ENCODE data around the gene BTG4.
A peak's percentile ranks its signal among the peaks of the same experiment; 100 is the strongest.

BTG4 gene

DNA sequence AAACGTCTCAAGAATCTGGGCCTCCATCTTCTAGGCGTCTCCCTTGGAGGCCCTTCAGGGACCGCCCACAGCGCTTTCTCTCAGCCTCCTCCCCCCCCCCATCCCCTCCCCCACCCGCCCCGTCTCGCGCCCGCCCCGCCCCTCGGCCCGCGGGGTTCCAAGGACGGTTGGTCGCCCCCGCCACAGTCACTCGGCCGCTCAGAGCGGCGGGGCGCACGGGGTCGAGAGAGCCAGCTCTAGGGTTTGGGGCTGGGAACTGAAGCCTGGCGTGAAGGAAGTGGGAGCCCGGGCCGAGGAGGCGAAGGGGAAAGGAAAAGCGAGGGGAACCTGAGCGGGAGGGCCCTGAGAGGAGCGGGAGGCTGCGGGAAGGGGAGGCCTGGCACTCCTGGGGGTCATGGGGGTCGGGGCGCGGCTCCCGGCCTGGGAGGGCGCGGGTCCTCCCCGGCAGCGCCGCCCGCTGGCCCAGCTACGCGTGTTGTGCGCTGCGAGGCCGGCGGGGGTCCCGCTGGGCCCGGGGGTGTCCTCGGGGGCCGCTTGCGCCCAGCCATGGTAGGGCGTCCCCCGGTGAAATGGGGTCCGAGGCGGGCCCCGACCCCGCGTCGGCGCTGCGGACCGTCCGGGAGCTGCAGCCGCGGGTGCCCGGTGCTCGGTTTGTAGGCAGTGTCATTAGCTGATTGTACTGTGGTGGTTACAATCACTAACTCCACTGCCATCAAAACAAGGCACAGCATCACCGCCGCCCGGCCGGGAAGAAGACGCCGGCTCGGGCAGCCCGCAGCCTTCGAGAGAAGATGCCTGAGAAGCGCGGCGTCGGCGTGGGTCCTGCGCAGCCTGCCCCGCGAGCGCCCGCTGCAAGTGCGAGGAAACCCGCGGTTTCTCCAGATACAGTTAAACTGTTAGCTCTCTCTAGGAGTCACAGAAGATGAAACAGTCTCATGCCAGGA, at the start of gene BTG4:
Gene BTG4, minus strand, starts transcription at position 91 of the 944 bp plus-strand sequence. CDS start 13,610 bp downstream, outside the sequence.
- DNase-seq: peak in 1 of 2 donors; percentile 23

DNA sequence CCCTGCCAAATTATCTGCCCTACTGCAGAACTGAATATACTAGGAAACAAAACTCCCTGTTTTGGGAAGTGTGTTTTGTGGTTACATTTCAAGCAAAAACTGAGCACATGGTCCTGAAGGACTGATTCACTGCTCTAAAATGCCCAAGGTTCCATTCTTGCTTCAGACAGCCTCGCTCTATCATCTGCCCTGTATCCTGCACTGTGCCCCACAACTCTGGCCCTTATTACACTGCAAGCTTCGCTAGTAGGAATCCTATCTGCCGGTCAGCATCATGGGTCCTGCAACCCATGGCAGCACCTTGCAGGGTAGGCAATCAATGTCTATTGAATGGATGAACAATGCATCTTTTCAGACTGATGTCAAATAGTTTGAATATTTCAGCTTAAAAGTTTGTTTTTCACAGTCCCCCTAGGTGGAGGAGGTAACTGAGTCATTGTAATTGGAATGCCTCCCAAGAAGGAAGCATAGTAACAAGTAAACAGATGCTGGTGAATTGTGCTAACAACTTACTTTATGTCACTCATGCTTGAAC, 49.7 kb upstream of the BTG4 start:
- no peak for DNase-seq

DNA sequence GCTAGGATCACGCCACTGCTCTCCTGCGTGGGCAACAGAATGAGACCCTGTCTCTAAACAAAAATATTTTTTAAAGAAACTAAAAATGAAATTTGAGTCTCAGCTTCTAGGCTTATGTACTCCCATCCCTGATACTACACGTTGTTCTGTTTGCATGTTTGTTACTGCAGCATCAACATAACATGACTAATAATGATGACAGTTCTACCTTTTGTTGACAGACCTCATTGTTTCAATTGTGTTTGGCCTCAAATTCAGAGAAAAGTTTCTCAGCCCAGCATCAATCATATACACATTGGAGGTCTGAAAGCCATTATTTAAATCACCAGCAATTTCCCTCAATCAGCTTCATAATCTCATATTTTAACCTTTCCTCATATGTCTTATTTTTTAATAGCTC, 49.1 kb upstream of the BTG4 start:
- DNase-seq: no peak

GRCh38 chr11:111560800-111561199, 48.6 kb upstream of the BTG4 start:
- DNase-seq: no peak

GRCh38 chr11:111559800-111560464, 47.7 kb upstream of the BTG4 start:
- no peak for DNase-seq

DNA sequence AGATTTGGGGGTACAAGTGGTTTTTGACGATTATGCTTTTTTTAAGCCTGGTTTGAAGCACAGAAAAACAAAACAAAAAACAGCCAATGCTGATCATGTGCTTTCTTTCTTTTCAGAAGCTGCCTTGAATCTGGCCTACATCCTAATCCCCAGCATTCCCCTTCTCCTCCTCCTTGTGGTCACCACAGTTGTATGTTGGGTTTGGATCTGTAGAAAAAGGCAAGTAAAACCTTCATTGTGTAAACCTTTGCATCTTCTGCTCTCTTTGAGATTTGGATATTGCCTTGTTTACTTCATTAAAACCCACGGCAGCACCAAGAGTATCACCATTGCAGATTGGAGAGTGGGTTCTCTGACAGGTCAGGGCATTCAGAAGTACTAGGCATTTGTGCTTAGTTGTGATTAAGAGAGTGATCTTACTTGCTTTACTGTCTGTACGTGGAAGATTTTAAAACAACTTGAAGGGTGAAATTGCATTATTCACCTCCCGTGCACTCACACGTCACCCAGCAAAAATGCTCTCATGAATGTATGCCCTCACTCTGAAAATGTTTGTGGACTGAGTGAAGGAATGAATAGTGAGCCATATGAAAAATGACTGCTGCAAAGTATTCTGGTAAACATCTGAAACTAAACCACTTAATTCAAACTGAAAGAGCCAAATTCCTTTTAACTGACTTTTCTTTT, 45.4 kb upstream of the BTG4 start:
- DNase-seq: no peak

DNA sequence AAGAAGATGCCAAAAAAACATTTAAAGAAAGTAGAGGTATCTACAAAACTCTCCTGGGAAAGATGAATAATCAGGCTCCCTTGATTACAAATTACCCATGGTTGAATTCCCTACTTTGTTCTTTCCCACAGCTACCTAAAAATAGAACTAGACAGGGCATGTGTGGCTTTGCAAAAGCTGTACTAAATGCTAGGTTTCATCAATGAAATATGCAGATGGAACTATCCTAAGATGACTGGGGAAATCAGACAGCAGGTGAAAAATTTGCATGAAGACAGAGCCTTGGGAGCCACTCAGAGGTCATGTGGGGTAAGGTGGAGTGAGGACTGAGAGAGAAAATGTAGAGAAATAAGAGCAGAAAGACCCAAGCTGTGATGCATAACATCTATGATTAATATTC, 43.1 kb upstream of the BTG4 start:
- no peak for DNase-seq

- no peak for DNase-seq
Measured at GRCh38 chr11:111554532-111554931, 42.3 kb upstream of the BTG4 start.

DNA sequence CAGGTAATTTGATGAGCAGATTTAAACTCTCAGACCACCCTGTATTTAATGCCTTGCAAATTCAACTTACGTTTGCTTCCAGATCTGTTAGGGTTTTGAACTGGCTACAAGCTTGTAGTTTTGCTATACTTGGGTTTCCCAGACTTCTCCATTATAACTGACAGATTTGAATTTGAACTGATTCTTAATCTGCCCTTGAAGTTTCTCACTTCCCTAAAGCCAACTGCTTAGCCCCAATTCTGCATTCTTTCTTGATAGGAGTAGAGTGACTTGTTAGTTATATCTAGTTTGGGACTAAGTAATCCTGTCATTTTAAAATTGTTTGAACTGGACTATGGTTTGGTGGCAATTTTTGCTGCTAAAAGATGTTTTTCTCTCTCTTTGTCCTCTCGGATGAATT, 38.1 kb upstream of the BTG4 start:
- no peak for DNase-seq

GRCh38 chr11:111549869-111550203, 37.6 kb upstream of the BTG4 start:
- DNase-seq: no peak

DNA sequence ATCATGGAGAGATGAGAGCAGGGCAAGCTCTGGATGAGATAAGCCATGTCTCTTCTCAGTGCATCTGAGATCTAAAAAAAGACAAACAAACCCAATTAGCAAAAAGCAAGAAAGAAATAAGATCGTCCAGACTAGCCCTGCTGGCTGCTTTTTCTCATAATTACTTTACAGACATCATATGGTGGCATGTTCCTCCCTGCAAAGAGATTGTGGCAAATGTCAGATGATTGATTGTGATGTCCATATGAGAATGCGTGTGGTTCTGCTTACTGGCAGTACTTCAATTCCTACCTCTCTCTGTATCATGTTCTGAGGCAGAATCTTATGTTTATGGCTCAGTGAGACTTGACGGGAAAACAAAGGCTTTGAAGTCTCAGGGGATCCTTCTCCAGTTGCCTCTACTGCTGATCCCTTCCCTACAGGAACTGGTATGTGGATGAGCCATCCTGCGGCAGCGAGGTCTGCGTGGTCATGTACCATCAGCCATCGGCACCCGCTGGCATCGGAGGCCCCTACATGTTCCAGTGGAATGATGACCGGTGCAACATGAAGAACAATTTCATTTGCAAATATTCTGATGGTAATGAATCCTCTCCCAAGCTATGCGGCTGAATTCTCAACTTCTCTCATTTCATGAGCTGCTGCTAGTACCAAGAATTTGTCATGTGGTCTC, 37.1 kb upstream of the BTG4 start:
- DNase-seq: no peak

DNA sequence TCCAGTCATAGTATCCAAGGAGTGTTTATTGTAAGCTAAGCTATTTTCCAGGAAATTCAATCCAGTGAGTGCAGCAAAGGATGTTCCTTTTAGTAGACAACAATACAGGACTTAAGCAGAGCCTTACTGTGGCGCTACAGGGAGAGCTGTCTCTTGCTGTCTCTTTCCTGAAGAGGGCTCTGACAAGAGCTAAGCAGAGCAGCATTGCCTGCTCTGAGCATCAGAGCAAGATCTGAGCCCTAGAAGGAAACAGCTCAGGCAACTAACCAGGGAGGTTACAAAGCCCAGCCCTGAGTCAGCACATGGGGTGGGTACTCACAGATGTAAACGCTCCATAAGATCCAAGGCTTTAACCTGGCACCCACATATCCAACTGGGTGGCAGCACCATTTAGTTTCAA, 36.3 kb upstream of the BTG4 start:
- no peak for DNase-seq

- DNase-seq: no peak
Measured at GRCh38 chr11:111542606-111543275, 30.6 kb upstream of the BTG4 start.

DNA sequence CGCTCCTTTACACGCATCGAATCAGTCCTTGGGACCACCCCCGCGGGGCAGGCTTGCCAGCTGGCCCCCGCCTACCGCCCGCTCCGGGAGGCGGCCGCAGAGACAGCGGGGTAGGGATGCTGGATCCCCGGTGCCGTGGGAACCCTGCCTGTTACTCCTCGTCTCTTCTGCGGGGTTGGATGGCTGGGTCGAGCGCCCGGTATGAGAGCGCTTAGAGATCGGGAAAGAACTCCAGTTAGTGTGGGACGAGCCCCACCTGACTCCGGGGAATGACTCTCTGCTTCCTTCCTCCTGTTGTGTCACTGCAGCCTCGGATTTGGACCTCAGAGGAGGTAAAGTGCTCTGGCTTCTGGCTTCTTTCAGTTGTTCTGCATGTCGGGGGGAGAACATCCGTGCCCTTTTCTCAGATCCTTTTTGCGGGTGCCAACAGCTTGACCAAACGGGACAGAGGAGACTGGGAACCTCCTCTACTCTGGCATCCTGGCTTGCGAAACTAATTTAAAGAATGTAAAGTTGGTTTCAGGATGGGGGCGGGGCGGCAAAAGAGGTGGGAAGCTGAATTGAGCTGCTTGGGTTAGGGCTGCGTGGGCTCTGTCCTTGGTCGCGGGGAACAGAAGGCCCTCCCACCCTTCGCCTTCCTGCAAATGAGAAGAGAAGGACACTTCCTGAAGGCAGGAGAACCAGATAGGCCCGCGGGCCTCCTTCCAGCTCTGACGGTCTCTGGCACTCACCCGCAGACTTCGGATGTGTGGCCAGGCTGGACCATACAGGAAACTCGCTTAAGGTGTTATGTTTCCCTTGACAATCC, 29.3 kb upstream of the BTG4 start:
- no peak for DNase-seq

GRCh38 chr11:111540937-111541253, 28.7 kb upstream of the BTG4 start:
- no peak for DNase-seq

- DNase-seq: no peak
Measured at GRCh38 chr11:111540114-111540936, 28.1 kb upstream of the BTG4 start, which contains the start of gene LAYN. Gene LAYN, plus strand, starts transcription at chr11:111540720. Its CDS starts 124 bp downstream, at chr11:111540844.

DNA sequence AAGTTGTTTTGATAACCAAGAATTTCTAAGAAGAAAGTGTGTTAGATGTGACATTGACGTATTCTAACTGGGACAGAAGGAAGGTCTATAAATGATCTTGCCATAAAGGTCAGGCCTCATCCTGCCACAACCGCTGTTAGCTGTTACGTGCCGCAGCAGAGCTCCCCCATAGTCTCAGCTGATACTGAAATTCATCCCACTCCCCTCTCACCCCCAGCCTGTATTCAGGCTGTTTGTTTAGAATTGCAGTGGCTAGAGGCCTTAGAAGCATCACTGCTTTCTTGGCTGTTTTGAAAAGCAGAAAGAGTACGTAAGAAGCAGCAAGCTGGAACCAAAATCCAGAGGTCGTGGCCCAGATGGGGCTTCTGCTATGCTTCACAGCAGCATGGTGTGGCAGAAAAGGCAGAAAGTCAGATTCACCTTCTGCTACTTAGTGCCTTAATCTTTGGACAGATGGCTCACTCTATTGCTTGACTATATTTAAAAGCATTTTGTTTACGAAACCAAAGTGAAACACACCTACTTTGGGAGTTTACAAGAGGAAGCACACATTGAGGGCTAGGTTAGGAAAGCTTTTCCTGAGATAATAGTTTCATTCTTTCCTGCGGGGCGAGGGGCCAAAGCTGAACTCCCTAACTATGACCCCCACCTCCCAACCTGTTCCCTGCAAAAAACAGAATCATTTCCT, 27.4 kb upstream of the BTG4 start:
- DNase-seq: no peak

DNA sequence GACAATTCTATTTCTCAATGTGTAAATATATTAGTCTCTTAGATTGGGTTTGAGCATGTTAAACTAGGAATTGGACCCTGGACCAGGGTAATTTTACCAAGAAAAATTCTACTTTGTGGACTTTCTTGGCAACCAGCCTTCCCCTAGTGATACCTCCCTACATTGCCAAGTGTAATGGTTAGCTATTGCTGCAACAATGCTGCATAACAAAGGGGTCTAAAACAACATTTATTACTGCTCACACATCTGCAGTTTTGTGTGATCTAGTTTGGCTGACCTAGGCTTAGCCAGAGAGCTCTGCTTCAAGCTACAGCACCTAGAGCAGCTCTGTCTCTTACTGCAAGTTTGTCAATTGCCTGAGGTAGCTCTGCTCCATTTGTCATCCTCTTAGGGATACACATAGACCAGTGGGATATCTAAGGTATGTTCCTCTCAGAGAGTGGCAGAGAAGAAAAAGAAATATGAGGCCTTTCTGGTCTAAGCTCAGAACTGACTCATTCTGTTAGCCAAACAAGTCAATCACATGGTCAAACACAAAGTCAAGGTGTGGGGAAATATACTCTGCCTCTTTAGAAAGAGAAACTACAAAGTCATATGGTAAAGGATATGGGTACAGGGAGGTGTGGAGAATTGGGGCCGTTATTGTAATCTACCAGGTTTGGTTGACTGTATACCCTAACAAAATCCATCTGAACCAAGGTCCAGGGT, 26.4 kb upstream of the BTG4 start:
- DNase-seq: no peak

GRCh38 chr11:111537336-111537860, 25.2 kb upstream of the BTG4 start:
- no peak for DNase-seq

All from stimulated activated CD4-positive, alpha-beta T cell treated with anti-CD3 and anti-CD28 coated beads, Interleukin-2, amount 100 ng/mL, for 48 hours (primary cell).